Lung (tissue), 12 donors: ENCODE measurements around the gene ZER1. TPM values are rescaled to one million over a fixed set of nuclear protein-coding genes. Genes with fewer than 3 reads are reported as not detected.

Experiments
- ATAC-seq: fragments of 200-7000 bp; cut with Tn5 transposase; one replicate; pipeline ENCODE4 v1.9.1; 2020; ENCODE audit warnings: moderate number of reproducible peaks; ENCODE audit not compliant: insufficient read depth, low FRiP score
- DNase-seq, 3 donors: peaks; one replicate each; pipeline ENCODE4 v3.0.0-alpha.2; 2013 to 2017
- H3K27ac ChIP-seq, 2 donors: one replicate each; pipeline ENCODE4 v1.5.1; 2013; ENCODE audit warnings: mild to moderate bottlenecking in 2 of 2, moderate library complexity in 2 of 2, control low read depth in 1 of 2, inconsistent platforms in 1 of 2, low read depth in 1 of 2, low read length in 1 of 2
- H3K27me3 ChIP-seq, 3 donors: one replicate each; pipeline ENCODE4 v1.5.1; 2013; ENCODE audit warnings: low read length in 2 of 3; ENCODE audit not compliant: control insufficient read depth in 3 of 3, insufficient read depth in 3 of 3
- H3K36me3 ChIP-seq, 4 donors: one replicate each; pipeline ENCODE4 v1.5.1; 2013; ENCODE audit warnings: low read length in 4 of 4, mild to moderate bottlenecking in 1 of 4, moderate library complexity in 1 of 4; ENCODE audit not compliant: control insufficient read depth in 4 of 4, insufficient read depth in 4 of 4
- H3K4me1 ChIP-seq, 5 donors: one replicate each; pipeline ENCODE4 v1.5.1; 2013; ENCODE audit warnings: low read length in 5 of 5, mild to moderate bottlenecking in 2 of 5, moderate library complexity in 1 of 5; ENCODE audit not compliant: control insufficient read depth in 5 of 5, insufficient read depth in 5 of 5
- H3K4me3 ChIP-seq: one replicate; pipeline ENCODE4 v1.5.1; 2013; ENCODE audit warnings: mild to moderate bottlenecking, control low read depth, moderate library complexity
- H3K9ac ChIP-seq, 2 donors: one replicate each; pipeline ENCODE4 v1.5.1; 2013; ENCODE audit warnings: low read length in 2 of 2, control low read depth in 1 of 2; ENCODE audit not compliant: insufficient read depth in 1 of 2
- H3K9me3 ChIP-seq, 4 donors: one replicate each; pipeline ENCODE4 v1.5.1; 2013; ENCODE audit warnings: low read length in 3 of 4, mild to moderate bottlenecking in 1 of 4, moderate library complexity in 1 of 4; ENCODE audit not compliant: control insufficient read depth in 4 of 4, insufficient read depth in 3 of 4
- WGBS, 2 donors: extraction: QIAGEN DNeasy Blood & Tissue Kit; methylation state at CpG; one replicate each; pipeline ENCODE4 v1.1.7; 2013; 5-methylcytosine and 5-hydroxymethylcytosine counted together
- polyA plus RNA-seq, 2 donors: library from polyadenylated mRNA; stranded (reverse); fragments of 200-250 nt; gene quantifications; one replicate each; pipeline ENCODE4 v1.2.1, GENCODE V29; 2013
- total RNA-seq, 2 donors: library from RNA; depleted of rRNA in 1 of 2; stranded (reverse); fragments of >200 nt in 1 of 2; gene quantifications; one replicate each; pipeline ENCODE4 v1.2.1, GENCODE V29; 2014 to 2021
- TF ChIP-seq, protein P1 (sequence below): IDR thresholded peaks from 2 replicates; pipeline ENCODE4 v1.5.1; 2012; ENCODE audit warnings: mild to moderate bottlenecking; ENCODE audit errors: control extremely low read depth, extremely low read depth
- donor health status: control.
- donor health status: control.
- donor health status: Bipolar disorder and iron deficiency.
- donor health status: healthy.
- donor health status: DM: yes; HTN: yes; CAD: no.

The ZER1 gene
- total and polyA plus RNA-seq, 4 donors = 17.6 to 39.0 (median 28.4) TPM

DNA sequence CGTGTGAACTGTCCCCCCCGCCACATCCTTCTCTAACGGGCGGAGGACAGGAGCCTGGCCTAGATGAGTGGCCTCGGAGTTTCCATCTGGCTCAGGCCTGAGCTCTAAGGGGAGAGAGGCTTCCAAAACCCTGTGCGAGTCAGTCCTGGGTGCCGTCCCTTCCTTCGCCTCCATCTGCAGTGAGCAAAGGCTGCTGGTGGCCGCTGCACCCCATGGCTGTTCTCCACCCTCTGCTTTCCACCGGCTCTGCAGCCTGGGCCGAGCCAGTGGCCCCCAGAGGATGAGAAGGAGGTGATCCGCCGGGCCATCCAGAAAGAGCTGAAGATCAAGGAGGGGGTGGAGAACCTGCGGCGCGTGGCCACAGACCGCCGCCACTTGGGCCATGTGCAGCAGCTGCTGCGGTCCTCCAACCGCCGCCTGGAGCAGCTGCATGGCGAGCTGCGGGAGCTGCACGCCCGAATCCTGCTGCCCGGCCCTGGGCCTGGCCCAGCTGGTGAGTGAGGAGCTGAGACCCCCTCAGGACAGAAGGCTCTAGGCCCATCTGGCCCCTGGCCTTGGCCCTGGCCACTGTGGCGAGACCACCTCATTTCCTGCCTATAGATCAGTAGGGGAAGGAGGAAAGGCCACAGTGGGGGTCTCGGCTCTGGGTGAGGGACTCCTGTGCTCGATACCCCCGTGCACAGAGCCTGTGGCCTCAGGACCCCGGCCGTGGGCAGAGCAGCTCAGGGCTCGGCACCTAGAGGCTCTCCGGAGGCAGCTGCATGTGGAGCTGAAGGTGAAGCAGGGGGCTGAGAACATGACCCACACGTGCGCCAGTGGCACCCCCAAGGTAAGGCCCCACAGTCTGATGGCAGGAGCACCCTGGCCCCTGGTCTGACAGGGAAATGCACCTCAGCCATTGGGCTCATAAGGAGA lies 66.4 kb downstream of the ZER1 start:
- Histone ChIP-seq H3K4me1 (peaks cover 0 to 5% (median 0%) of the 10 kb centered on the region in 5 donors), H3K27ac (peak overlapping the region; percentile 6 to 7), H3K36me3 (peaks cover 0 to 3% (median 0%) of the 10 kb centered on the region in 4 donors), H3K4me3 (no peak overlapping the region), H3K9ac (no peak overlapping the region), H3K27me3 (no peaks in the 10 kb centered on the region), H3K9me3 (no peaks in the 10 kb centered on the region)
- TF ChIP-seq, protein P1, sequence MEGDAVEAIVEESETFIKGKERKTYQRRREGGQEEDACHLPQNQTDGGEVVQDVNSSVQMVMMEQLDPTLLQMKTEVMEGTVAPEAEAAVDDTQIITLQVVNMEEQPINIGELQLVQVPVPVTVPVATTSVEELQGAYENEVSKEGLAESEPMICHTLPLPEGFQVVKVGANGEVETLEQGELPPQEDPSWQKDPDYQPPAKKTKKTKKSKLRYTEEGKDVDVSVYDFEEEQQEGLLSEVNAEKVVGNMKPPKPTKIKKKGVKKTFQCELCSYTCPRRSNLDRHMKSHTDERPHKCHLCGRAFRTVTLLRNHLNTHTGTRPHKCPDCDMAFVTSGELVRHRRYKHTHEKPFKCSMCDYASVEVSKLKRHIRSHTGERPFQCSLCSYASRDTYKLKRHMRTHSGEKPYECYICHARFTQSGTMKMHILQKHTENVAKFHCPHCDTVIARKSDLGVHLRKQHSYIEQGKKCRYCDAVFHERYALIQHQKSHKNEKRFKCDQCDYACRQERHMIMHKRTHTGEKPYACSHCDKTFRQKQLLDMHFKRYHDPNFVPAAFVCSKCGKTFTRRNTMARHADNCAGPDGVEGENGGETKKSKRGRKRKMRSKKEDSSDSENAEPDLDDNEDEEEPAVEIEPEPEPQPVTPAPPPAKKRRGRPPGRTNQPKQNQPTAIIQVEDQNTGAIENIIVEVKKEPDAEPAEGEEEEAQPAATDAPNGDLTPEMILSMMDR = no peak
- no peak for ATAC-seq
- DNase-seq = no peak
- 93 to 94% methylated on average over 36 of the region's 36 CpGs for WGBS, 2 donors

DNA sequence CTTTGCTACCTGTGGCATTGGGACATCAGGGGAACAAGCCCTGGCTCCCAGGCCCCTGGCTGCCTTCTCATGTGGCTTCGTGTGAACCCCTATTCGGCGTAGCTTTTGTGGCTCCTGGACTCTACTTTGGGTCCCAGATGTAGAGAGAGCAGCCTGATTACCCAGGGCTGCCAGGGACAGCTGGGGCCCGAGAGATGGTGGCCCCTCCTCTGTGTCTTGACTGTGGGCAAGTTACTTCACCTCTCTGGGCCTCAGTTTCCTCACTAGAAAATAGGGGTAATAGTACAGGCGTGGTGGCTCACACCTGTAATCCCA lies 67.4 kb downstream of the ZER1 start:
- TF ChIP-seq, protein P1 = no peak
- H3K9ac ChIP-seq = no peak overlapping the region
- peaks cover 0 to 3% (median 0%) of the 10 kb centered on the region in 4 donors for H3K36me3 ChIP-seq
- WGBS, 2 donors = 86 to 89% methylated on average over 5 of the region's 5 CpGs
- H3K27me3 ChIP-seq = no peaks in the 10 kb centered on the region
- H3K4me1 ChIP-seq = peaks cover 0 to 5% (median 0%) of the 10 kb centered on the region in 5 donors
- no peaks in the 10 kb centered on the region for H3K9me3 ChIP-seq
- no peak overlapping the region for H3K4me3 ChIP-seq
- DNase-seq (no peak), ATAC-seq (no peak)
- peak overlapping the region; percentile 38 to 84 for H3K27ac ChIP-seq

- no peaks in the 10 kb centered on the region for H3K9me3 ChIP-seq
- no peak overlapping the region for H3K9ac ChIP-seq
- ATAC-seq (peak; percentile 4), DNase-seq (no peak)
- no peaks in the 10 kb centered on the region for H3K27me3 ChIP-seq
- WGBS, 2 donors = 54 to 57% methylated on average over 29 to 31 of the region's 31 CpGs
- peak overlapping the region; percentile 69 for H3K4me3 ChIP-seq
- peak overlapping the region; percentile 69 to 84 for H3K27ac ChIP-seq
- peaks cover 0 to 5% (median 0%) of the 10 kb centered on the region in 5 donors for H3K4me1 ChIP-seq
- TF ChIP-seq, protein P1 = no peak
- peaks cover 0 to 3% (median 0%) of the 10 kb centered on the region in 4 donors for H3K36me3 ChIP-seq
Observed at GRCh38 chr9:128703616-128704355, 67.9 kb downstream of the ZER1 start.
